ENCODE measurements around the gene CEP131. TPM values are rescaled to one million over a fixed set of nuclear protein-coding genes. Genes with fewer than 3 reads are reported as not detected.

CEP131 gene
- total RNA-seq, 5 donors from 2014 or later (not counting 1 experiment from before 2014, with no cell fraction given), result 9.0 to 15.8 (median 11.2) TPM

GRCh38 chr17:81143200-81143527 is 79.6 kb downstream of the CEP131 start:
- 77% methylated on average over 8 of the region's 11 CpGs for WGBS (ENCODE audit: insufficient coverage)
- DNase-seq, result no peak
- H3K4me3 Mint-ChIP-seq, result no peak overlapping the region
- peaks cover 0 to 3% of the 10 kb centered on the region in 2 donors for H3K27me3 Mint-ChIP-seq
- no peak for ATAC-seq (replicated peaks in 1 of 4)
- no peak overlapping the region for H3K4me3 ChIP-seq (ENCODE audit: control insufficient read depth in 1 of 2, extremely low read depth in 1 of 2, low read length in 1 of 2)
- no peaks in the 10 kb centered on the region for H3K9me3 ChIP-seq
- no peak overlapping the region for H3K27ac Mint-ChIP-seq
- ChIA-PET POLR2A (no interaction called here), CTCF (interaction anchor here in 1 of 2 donors (0.6 kb wide), 1 partner anchor 342 kb away, joined by 4 read pairs; no protein-coding TSS in a partner anchor)
- H3K9me3 Mint-ChIP-seq, result no peaks in the 10 kb centered on the region
- H3K27me3 ChIP-seq (replicated peaks in 1 of 2; ENCODE audit: control insufficient read depth in 2 of 2, extremely low read depth in 1 of 2, insufficient read depth in 2 of 2, low read length in 1 of 2), result peaks cover 0 to 32% of the 10 kb centered on the region in 2 experiments
- no peaks in the 10 kb centered on the region for H3K36me3 Mint-ChIP-seq
- H3K27ac ChIP-seq (ENCODE audit: low read length), result no peak overlapping the region
- H3K4me1 Mint-ChIP-seq, result no peaks in the 10 kb centered on the region
- no peaks in the 10 kb centered on the region for H3K36me3 ChIP-seq (ENCODE audit: control insufficient read depth in 2 of 2, extremely low read depth in 1 of 2, insufficient read depth in 1 of 2, low read length in 1 of 2)
- no peaks in the 10 kb centered on the region for H3K4me1 ChIP-seq (ENCODE audit: control insufficient read depth in 1 of 2, extremely low read depth in 1 of 2, insufficient read depth in 2 of 2, low read length in 2 of 2)

GRCh38 chr17:81142301-81143199 is 80.2 kb downstream of the CEP131 start:
- Histone ChIP-seq H3K4me1 (ENCODE audit: control insufficient read depth in 1 of 2, extremely low read depth in 1 of 2, insufficient read depth in 2 of 2, low read length in 2 of 2) (no peaks in the 10 kb centered on the region), H3K4me3 (ENCODE audit: control insufficient read depth in 1 of 2, extremely low read depth in 1 of 2, low read length in 1 of 2) (no peak overlapping the region), H3K9me3 (no peaks in the 10 kb centered on the region), H3K27me3 (replicated peaks in 1 of 2; ENCODE audit: control insufficient read depth in 2 of 2, extremely low read depth in 1 of 2, insufficient read depth in 2 of 2, low read length in 1 of 2) (peaks cover 0 to 30% of the 10 kb centered on the region in 2 experiments), H3K27ac (ENCODE audit: low read length) (no peak overlapping the region), H3K36me3 (ENCODE audit: control insufficient read depth in 2 of 2, extremely low read depth in 1 of 2, insufficient read depth in 1 of 2, low read length in 1 of 2) (no peaks in the 10 kb centered on the region)
- H3K9me3 Mint-ChIP-seq, result no peaks in the 10 kb centered on the region
- no peaks in the 10 kb centered on the region for H3K4me1 Mint-ChIP-seq
- peak; percentile 58 to 81 (median 70) for ATAC-seq (replicated peaks in 1 of 4)
- POLR2A ChIA-PET, result no interaction called here
- WGBS (ENCODE audit: insufficient coverage), result 48% methylated on average over 22 of the region's 25 CpGs
- DNase-seq, result peak; percentile 17 to 73 (median 50)
- H3K27ac Mint-ChIP-seq, result no peak overlapping the region
- CTCF ChIA-PET, result interaction anchor here in 1 of 2 donors (0.6 to 0.7 kb wide), 2 partner anchors 343 to 786 kb away, joined by 3 to 4 read pairs; no protein-coding TSS in a partner anchor
- peaks cover 0 to 3% of the 10 kb centered on the region in 2 donors for H3K27me3 Mint-ChIP-seq
- no peak overlapping the region for H3K4me3 Mint-ChIP-seq
- H3K36me3 Mint-ChIP-seq, result no peaks in the 10 kb centered on the region

DNA sequence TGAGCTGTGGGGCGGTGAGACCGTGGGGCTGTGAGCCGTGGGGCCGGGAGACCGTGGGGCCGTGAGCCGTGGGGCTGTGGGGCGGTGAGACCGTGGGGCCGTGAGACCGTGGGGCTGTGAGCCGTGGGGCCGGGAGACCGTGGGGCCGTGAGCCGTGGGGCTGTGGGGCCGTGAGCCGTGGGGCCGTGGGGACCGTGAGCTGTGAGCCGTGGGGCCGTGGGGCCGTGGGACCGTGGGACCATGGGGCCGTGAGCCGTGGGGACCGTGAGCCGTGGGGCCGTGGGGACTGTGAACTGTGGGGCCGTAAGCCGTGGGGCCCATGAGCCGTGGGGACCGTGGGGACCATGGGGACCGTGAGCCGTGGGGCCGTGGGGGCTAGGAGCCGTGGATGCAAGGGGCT is 82.1 kb downstream of the CEP131 start:
- Histone ChIP-seq H3K36me3 (ENCODE audit: control insufficient read depth in 2 of 2, extremely low read depth in 1 of 2, insufficient read depth in 1 of 2, low read length in 1 of 2) (no peaks in the 10 kb centered on the region), H3K4me1 (ENCODE audit: control insufficient read depth in 1 of 2, extremely low read depth in 1 of 2, insufficient read depth in 2 of 2, low read length in 2 of 2) (no peaks in the 10 kb centered on the region), H3K9me3 (no peaks in the 10 kb centered on the region), H3K27ac (ENCODE audit: low read length) (no peak overlapping the region), H3K4me3 (ENCODE audit: control insufficient read depth in 1 of 2, extremely low read depth in 1 of 2, low read length in 1 of 2) (no peak overlapping the region), H3K27me3 (replicated peaks in 1 of 2; ENCODE audit: control insufficient read depth in 2 of 2, extremely low read depth in 1 of 2, insufficient read depth in 2 of 2, low read length in 1 of 2) (peaks cover 0 to 30% of the 10 kb centered on the region in 2 experiments)
- POLR2A ChIA-PET, result no interaction called here
- CTCF ChIA-PET, result interaction anchor here in 1 of 2 donors (0.7 kb wide), 1 partner anchor 712 kb away, joined by 9 read pairs; no protein-coding TSS in a partner anchor
- H3K4me3 Mint-ChIP-seq, result no peak overlapping the region
- H3K36me3 Mint-ChIP-seq, result no peaks in the 10 kb centered on the region
- no peak overlapping the region for H3K27ac Mint-ChIP-seq
- peaks cover 0 to 3% of the 10 kb centered on the region in 2 donors for H3K27me3 Mint-ChIP-seq
- no peaks in the 10 kb centered on the region for H3K9me3 Mint-ChIP-seq
- H3K4me1 Mint-ChIP-seq, result no peaks in the 10 kb centered on the region
- 89% methylated on average over 26 of the region's 37 CpGs for WGBS (ENCODE audit: insufficient coverage)
- no peak for ATAC-seq (replicated peaks in 1 of 4)
- no peak for DNase-seq

DNA sequence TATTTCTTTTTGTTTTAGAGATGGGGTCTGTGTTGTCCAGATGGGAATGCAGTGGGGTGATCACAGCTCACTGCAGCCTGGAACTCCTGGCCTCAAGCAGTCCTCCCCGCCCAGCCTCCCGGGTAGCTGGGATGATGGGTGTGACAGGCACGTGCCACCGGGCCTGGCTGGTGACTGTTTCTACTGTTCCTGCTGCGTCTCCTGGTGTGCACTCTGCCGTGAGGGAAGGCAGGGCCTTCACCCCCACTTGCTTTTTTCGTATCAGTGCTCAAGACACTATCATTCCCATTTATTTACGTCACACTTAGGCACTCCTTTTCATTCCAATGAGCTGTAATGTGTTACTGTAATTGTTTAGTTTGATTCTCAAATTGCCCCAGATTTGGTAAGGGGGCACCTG is 82.7 kb downstream of the CEP131 start:
- H3K4me1 ChIP-seq (ENCODE audit: control insufficient read depth in 1 of 2, extremely low read depth in 1 of 2, insufficient read depth in 2 of 2, low read length in 2 of 2), result no peaks in the 10 kb centered on the region
- no peaks in the 10 kb centered on the region for H3K9me3 ChIP-seq
- no peak overlapping the region for H3K4me3 Mint-ChIP-seq
- H3K27me3 ChIP-seq (replicated peaks in 1 of 2; ENCODE audit: control insufficient read depth in 2 of 2, extremely low read depth in 1 of 2, insufficient read depth in 2 of 2, low read length in 1 of 2), result peaks cover 0 to 30% of the 10 kb centered on the region in 2 experiments
- H3K9me3 Mint-ChIP-seq, result no peaks in the 10 kb centered on the region
- H3K27me3 Mint-ChIP-seq, result peaks cover 0 to 3% of the 10 kb centered on the region in 2 donors
- 84% methylated on average over 6 of the region's 8 CpGs for WGBS (ENCODE audit: insufficient coverage)
- H3K27ac ChIP-seq (ENCODE audit: low read length), result no peak overlapping the region
- ChIA-PET POLR2A (no interaction called here), CTCF (no interaction called here)
- H3K4me1 Mint-ChIP-seq, result no peaks in the 10 kb centered on the region
- no peaks in the 10 kb centered on the region for H3K36me3 ChIP-seq (ENCODE audit: control insufficient read depth in 2 of 2, extremely low read depth in 1 of 2, insufficient read depth in 1 of 2, low read length in 1 of 2)
- no peak for ATAC-seq (replicated peaks in 1 of 4)
- no peak overlapping the region for H3K27ac Mint-ChIP-seq
- no peak for DNase-seq
- no peaks in the 10 kb centered on the region for H3K36me3 Mint-ChIP-seq
- H3K4me3 ChIP-seq (ENCODE audit: control insufficient read depth in 1 of 2, extremely low read depth in 1 of 2, low read length in 1 of 2), result no peak overlapping the region

Other genes with a start within 250 kb of the CEP131 start
- gene CHMP6, start 231.1 kb downstream of the CEP131 start, total RNA-seq, result 10 to 100 TPM; 25.0 to 48.9 (median 43.2) TPM
- 10 to 100 TPM in 3 of 5 donors, 1 to 10 TPM in 2; 6.3 to 12.0 (median 10.1) TPM for gene BAIAP2, start 187.8 kb downstream of the CEP131 start, total RNA-seq
- not detected for gene PVALEF, start 57.5 kb downstream of the CEP131 start, total RNA-seq
- gene AATK, start 56.7 kb downstream of the CEP131 start, total RNA-seq, result 10 to 100 TPM in 1 of 5 donors, under 1 TPM in 4; 0.63 to 11.1 (median 0.72) TPM
- gene TEPSIN, start 16.1 kb upstream of the CEP131 start, total RNA-seq, result 100 to 1,000 TPM in 3 of 5 donors, 10 to 100 TPM in 2; 73.8 to 169 (median 161) TPM
- 10 to 100 TPM; 35.0 to 60.8 (median 51.2) TPM for gene NDUFAF8, start 16.4 kb upstream of the CEP131 start, total RNA-seq
- gene SLC38A10, start 72.3 kb upstream of the CEP131 start, total RNA-seq, result 10 to 100 TPM; 52.8 to 95.2 (median 82.3) TPM
- under 1 TPM; 0.23 to 0.82 (median 0.33) TPM for gene BAHCC1, start 172.5 kb upstream of the CEP131 start, total RNA-seq